ENCODE results near the gene DAAM1.

DAAM1 gene

GRCh38 chr14:59187802-59188460, 536 bp upstream of the DAAM1 start:
- peak in 27 of 56 donors; percentile 2 to 66 (median 44) for DNase-seq

DNA sequence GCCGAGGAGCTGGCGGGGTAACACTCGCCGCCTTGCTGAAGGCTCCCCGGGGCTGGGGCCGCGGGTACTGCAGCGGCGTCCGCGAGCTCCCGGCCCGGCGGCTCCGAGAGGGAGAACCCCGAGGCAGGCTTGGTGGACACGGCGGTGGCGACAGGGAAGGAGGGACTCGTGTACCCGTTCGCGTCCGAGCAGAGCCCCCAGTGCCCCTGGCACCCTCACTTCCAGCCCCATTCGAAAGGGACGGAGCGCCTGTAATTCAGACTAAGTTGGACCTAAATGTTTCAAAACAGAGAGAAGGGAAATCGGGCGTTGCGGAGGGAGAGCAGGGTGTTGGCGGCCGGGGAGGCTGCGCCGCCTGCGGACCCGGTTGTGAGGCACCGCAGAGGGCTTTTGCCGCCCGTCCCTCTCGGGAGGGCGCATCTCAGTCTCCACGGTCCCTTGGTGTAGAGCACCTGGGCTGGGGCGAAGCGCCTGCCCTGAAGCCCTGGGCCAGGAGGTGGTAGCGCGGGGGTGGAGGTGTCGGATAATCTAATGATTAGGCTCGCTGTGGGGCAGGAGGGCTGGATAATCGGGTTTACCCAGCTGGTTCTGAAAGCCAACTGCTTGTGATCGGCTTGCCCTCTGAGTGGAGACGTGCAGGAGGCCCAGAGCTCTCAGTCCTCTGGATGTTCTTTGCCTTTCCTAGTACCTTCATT, 771 bp downstream of the DAAM1 start:
- peak in 39 of 56 donors; percentile 7 to 68 (median 41) for DNase-seq

GRCh38 chr14:59189786-59190368, 1.4 kb downstream of the DAAM1 start:
- peak in 55 of 56 donors; percentile 1 to 80 (median 40) for DNase-seq

DNA sequence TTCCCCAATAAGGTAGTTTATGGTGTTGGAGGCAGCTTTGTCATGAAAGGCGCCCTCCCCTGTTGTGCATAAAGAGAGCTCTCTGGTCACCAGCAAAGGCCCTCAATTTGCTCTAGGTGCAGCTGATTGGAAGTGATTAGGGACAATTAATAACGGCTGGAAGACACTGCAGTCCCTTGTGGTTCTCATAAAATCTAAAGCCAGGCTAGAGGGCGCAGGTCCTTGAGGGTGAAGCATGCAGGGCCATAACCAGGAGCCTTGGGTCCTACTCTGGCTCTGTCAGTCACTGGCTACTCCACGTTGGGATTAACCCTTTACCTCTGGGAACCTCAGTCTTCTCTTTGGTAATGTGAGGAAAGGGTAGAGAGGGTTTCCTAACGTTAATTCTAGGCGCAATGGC, 1.9 kb downstream of the DAAM1 start:
- peak in 4 of 56 donors; percentile 2 to 13 (median 4) for DNase-seq

- DNase-seq = no peak
These were observed 7.4 kb downstream of the DAAM1 start for GRCh38 chr14:59195912-59196311.

DNA sequence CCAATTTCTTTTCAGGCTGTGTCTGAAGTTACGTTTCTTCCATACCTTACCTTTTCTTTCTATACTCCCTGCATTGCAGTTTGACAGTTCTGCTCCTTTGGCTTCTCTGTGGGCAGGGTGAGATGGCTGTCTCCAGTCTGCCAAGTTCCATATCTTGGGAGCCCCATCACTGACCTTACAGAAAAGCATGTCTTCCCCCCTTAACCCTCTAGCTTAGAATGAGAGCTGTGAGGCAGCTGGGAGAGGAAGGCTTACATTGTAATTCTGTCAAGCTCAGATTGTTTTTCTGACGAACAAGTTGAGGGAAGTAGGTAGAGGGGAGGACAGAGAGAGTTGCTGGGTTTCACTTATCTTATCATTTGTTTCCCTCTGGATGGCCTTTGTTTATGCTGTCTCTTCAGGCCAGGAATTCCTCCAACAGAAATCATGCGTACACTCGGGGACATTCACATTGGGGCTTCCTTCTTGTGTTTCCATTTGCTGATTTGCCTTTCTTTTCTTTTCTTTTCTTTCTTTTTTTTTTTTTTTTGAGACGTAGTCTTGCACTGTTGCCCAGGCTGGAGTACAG, 9.3 kb downstream of the DAAM1 start:
- no peak for DNase-seq

- DNase-seq = no peak
These were observed 10.7 kb downstream of the DAAM1 start for GRCh38 chr14:59199205-59199604.

- no peak for DNase-seq
These were observed 11.1 kb downstream of the DAAM1 start for GRCh38 chr14:59199614-59200013.

- DNase-seq = no peak
These were observed 11.7 kb downstream of the DAAM1 start for GRCh38 chr14:59200195-59200594.

GRCh38 chr14:59202031-59202430, 13.6 kb downstream of the DAAM1 start:
- DNase-seq = no peak

DNA sequence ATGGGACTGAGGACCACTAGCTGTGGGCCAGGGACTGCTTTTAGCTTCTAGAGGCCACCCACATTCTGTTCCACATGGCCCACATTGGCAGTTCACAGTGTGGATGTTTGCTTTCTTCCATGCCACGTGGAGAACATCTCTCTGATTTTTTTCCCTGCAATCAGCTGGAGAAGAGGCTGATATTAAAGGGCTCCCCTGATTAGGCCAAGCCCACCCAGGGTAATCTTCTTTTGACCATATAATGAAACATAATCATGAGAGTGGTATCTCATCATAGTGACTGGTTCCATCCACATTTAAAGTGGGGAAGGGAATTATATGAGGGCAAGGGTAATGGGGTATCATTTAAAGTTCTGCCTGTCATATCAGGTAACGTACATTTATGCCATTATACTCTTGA, 15.8 kb downstream of the DAAM1 start:
- no peak for DNase-seq

DNA sequence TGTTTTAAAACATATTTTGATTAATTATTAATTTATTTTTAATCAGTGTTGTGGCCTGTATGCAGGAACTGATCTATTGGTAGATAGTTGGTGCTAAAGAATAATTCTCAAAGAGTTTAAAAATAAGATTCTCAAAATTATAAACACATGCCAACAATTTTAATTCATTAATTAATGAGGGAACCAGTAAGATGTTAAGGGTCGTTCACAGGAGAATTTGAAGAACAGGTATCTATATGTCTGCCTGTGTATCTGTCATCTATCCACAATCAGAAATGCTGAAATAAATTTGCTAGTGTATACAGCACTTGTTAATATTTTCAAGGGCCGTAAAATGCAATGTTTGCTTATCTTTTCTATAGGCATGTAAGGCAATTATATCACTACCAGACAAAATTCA, 18.4 kb downstream of the DAAM1 start:
- no peak for DNase-seq

DNA sequence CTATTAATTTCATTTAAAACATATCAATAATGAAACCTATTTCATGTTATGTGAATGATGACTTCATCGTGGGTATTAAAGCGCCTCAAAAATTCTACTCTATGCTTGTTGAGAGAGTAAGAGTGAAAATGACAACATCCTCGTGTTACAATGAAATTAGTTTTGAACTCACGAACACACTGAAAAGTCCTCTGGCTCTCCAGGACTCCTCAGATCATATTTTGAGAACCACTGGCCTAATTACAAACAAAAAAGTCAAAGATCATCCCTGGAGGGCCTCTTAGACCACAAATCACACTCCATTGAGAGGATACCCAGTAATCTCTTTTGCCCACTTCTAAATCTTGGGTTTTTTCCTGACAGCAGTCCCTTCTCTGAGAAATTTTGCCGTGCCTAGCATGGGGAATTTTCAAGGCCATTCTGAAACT, 19.1 kb downstream of the DAAM1 start:
- no peak for DNase-seq

DNA sequence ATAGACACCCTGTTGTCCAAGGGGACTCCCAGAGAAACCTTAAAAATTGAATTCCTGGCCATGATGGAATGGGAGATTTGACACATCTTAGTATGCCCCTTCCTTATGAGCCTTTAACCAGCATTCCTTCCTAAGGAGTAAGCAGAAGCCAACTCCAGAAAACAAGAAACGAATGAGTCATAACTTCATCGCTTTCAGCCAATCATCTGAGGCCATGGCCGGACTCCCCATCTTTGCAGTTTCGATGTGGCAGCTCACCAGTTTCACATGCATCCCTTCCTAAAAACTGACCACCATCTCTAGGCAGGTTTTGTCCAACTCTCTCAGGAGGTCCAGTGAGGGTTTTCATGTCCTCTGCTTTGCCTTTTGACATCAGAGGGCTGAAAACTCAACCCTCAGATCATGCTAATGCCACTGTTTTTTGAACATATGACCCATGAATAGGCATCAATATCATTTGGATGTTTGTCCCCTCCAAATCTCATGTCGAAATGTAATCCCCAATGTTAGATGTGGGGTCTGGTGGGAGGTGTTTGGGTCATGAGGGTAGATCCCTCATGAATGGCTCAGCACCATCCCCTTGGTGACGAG, 19.9 kb downstream of the DAAM1 start:
- no peak for DNase-seq

- no peak for DNase-seq
These were observed 20.5 kb downstream of the DAAM1 start for GRCh38 chr14:59208954-59209353.

DNA sequence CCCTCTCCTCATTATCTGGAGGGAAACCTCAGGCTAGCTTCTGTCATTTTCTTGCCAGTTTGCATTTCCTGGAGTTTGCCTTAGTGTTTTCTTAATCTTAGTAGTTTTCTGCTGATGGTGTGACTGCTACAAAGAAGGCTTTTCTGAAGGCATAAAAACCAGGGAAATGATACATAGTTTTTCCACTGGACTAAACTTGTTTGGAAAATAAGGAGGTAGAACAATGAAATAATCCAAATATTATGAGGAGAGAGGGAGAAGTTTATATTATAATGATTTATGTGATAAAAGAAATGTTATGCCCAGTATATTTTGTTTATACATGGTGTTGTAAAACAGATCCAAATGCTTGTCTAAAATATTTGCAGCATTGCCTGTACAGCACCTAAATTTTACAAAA, 22.2 kb downstream of the DAAM1 start:
- no peak for DNase-seq

DNA sequence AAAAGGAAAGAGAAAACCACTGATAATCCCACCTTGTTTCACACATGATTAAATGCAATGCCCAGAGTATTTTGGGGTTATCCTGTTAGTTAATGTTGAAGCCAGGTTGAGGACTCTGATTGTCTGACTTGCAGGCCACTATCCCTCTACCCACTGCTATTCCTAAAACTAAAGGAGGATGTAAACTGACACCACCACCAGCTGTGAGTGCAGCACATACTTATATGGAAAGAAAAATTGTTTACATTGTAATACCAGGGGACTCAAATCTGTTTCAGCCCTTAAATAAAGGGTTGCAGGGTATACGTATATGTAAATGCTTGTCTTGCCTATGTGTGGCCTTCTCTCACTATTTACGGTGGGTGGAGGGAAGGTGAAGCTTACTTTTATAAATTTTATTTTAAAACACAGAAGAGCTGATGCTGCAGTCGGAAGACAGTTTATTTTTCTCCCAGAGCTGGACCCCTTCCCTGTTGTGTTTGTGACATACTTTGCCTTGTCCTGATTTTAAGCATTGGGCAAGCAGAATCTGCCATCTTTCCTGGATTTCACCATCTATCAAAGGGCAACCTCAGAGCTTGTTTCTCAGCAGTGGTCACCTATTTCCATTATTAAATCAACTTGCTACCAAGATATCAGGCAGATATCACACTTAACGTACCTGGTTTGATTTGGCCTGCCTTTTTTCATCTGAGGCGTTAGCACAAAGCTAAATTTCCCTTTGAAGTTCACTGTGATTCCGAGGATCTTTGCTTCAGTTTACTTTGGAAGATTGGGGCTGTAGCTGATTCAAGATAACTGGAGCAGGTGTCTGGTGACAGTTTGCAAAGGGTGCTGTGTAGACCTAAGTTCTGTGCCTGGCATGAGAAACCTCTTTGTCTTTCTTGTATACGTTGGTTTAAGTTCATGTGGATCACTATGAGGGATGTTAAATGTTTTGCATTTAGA, 25.2 kb downstream of the DAAM1 start:
- DNase-seq = no peak

DNA sequence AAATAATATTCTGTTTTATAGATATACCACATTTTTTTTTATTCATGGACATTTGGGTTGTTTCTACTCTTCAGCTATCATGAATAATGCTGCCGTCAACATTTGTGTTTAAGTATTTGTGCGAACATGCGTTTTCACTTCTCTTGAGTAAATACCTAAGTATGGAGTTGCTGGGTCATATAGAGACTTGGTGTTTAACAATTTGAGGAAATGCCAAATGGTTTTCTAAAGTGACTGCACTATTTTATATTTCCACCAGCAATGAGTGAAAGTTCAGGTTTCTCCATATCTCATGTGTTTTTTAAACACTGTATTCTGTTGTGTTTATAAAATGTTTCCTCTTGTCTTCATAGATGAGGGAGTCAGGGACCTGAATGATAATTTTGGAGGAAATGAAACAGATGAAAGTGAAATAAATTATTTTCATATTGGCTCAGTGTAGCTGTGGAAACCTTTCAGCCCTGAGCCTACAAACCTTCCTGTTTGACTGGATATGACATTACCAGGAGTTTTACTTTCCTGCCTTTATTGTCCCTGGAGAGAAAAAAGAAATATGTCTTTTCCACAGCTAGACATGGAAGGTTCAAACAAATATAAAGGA, 26.3 kb downstream of the DAAM1 start:
- DNase-seq = no peak

- DNase-seq = peak in 55 of 56 donors; percentile 5 to 89 (median 67)
These were observed 26.9 kb downstream of the DAAM1 start for GRCh38 chr14:59215322-59215721.

DNA sequence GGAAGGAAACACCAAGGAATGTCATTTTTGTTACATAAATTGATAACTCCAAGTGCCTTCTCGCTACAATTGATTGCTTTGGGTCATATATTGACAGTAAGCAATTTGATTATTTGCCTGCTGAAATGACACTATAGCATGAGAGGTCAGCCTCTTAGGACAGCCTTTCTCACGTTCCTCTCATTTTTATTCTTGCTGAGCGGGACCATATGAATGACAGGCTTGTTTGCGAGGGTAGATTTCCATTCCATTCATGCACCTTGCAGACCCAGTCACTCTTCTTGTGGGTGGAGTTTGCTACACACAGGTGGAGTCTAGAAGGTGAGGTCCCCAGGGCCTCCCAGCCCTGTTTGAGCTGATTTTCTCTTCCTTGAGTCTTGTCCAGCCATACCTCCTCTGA, 27.3 kb downstream of the DAAM1 start:
- no peak for DNase-seq

All from nucleus accumbens (tissue), 56 donors.